ENCODE results near the gene MED22.
"Not testable (repeated sequence)": the region's sequence is repeated elsewhere in the genome, so short reads cannot be mapped to it uniquely, and the experiment has no call there.

DNA sequence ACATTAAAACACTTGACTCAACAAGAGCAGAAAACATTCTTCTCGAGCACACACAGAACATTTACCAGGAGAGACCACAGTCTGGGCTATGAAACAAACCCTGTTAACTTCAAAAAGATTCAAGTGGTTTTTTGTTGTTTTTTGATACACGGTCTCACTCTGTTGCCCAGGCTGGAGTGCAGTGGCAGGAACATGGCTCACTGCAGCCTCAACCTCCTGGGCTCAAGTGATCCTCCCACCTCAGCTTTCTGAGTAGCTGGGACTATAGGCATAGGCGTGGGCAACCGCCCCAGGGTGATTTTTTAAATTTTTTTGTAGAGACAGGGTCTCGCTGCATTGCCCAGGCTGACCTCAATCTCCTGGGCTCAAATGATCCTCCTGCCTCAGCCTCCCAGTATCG is 20.9 kb downstream of the MED22 start:
- not testable (repeated sequence) for TF ChIP-seq POLR2A (IDR thresholded peaks at IDR 0.05)
- TF ChIP-seq, protein P1, sequence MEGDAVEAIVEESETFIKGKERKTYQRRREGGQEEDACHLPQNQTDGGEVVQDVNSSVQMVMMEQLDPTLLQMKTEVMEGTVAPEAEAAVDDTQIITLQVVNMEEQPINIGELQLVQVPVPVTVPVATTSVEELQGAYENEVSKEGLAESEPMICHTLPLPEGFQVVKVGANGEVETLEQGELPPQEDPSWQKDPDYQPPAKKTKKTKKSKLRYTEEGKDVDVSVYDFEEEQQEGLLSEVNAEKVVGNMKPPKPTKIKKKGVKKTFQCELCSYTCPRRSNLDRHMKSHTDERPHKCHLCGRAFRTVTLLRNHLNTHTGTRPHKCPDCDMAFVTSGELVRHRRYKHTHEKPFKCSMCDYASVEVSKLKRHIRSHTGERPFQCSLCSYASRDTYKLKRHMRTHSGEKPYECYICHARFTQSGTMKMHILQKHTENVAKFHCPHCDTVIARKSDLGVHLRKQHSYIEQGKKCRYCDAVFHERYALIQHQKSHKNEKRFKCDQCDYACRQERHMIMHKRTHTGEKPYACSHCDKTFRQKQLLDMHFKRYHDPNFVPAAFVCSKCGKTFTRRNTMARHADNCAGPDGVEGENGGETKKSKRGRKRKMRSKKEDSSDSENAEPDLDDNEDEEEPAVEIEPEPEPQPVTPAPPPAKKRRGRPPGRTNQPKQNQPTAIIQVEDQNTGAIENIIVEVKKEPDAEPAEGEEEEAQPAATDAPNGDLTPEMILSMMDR (IDR thresholded peaks at IDR 0.05), result not testable (repeated sequence)
